Mesenteric fat pad (tissue), 1 donor: ENCODE measurements around the gene CRTAC1. TPM values are rescaled to one million over a fixed set of nuclear protein-coding genes. Genes with fewer than 3 reads are reported as not detected.

Experiments
- DNase-seq: peaks from one replicate; pipeline ENCODE4 v3.0.0-alpha.2; 2020; ENCODE audit warnings: low spot score
- total RNA-seq: library from RNA; stranded (reverse); fragmentation: NEBNext Ultra II Directional; extraction: Animal tissue kit (Norgen Biotek cat#: 25700); gene quantifications from one replicate; pipeline ENCODE4 v1.2.1, GENCODE V29; 2021
- donor health status: DM: yes; HTN: yes; CAD: no.

CRTAC1 gene
- total RNA-seq, 1 donor from 2014 or later, result 1.3 TPM

GRCh38 chr10:97975598-97975997 lies 54.8 kb downstream of the CRTAC1 start:
- no peak for DNase-seq

- DNase-seq, result no peak
These were observed 55.6 kb downstream of the CRTAC1 start for GRCh38 chr10:97974526-97975525.

- no peak for DNase-seq
These were observed 56.3 kb downstream of the CRTAC1 start for GRCh38 chr10:97974100-97974499.

- DNase-seq, result no peak
These were observed 60.8 kb downstream of the CRTAC1 start for GRCh38 chr10:97969538-97970079.

GRCh38 chr10:97964748-97965147 lies 65.7 kb downstream of the CRTAC1 start:
- no peak for DNase-seq

- no peak for DNase-seq
These were observed 68.5 kb downstream of the CRTAC1 start for GRCh38 chr10:97961945-97962344.

GRCh38 chr10:97960269-97961056 lies 70.0 kb downstream of the CRTAC1 start:
- no peak for DNase-seq

- no peak for DNase-seq
These were observed 81.0 kb downstream of the CRTAC1 start for GRCh38 chr10:97949462-97949861.

- DNase-seq, result no peak
These were observed 81.6 kb downstream of the CRTAC1 start for GRCh38 chr10:97948822-97949221.

GRCh38 chr10:97944772-97945171 lies 85.6 kb downstream of the CRTAC1 start:
- no peak for DNase-seq

- DNase-seq, result no peak
These were observed 87.1 kb downstream of the CRTAC1 start for GRCh38 chr10:97943294-97943693.

- peak; percentile 82 for DNase-seq
These were observed 89.9 kb downstream of the CRTAC1 start for GRCh38 chr10:97940534-97940933.

GRCh38 chr10:97939446-97939990 lies 90.9 kb downstream of the CRTAC1 start:
- DNase-seq, result no peak

GRCh38 chr10:97937928-97938327 lies 92.5 kb downstream of the CRTAC1 start:
- no peak for DNase-seq

GRCh38 chr10:97937054-97937453 lies 93.4 kb downstream of the CRTAC1 start:
- DNase-seq, result no peak

GRCh38 chr10:97936126-97936525 lies 94.3 kb downstream of the CRTAC1 start:
- no peak for DNase-seq

GRCh38 chr10:97932932-97933530 lies 97.4 kb downstream of the CRTAC1 start:
- DNase-seq, result no peak

- DNase-seq, result no peak
These were observed 99.4 kb downstream of the CRTAC1 start for GRCh38 chr10:97931041-97931440.

- DNase-seq, result no peak
These were observed 101.5 kb downstream of the CRTAC1 start for GRCh38 chr10:97928897-97929296.

- no peak for DNase-seq
These were observed 102.8 kb downstream of the CRTAC1 start for GRCh38 chr10:97927622-97928021.

- DNase-seq, result no peak
These were observed 104.4 kb downstream of the CRTAC1 start for GRCh38 chr10:97926055-97926454.
